GM12801 (cell line): ENCODE measurements around the gene SLC2A10.

Experiments used
- TF ChIP-seq, protein P1 (sequence below): IDR thresholded peaks from one replicate; pipeline ENCODE4 v1.5.1; 2011; ENCODE audit warnings: control low read depth; ENCODE audit not compliant: insufficient read length; ENCODE audit errors: extremely low read depth

The SLC2A10 gene

DNA sequence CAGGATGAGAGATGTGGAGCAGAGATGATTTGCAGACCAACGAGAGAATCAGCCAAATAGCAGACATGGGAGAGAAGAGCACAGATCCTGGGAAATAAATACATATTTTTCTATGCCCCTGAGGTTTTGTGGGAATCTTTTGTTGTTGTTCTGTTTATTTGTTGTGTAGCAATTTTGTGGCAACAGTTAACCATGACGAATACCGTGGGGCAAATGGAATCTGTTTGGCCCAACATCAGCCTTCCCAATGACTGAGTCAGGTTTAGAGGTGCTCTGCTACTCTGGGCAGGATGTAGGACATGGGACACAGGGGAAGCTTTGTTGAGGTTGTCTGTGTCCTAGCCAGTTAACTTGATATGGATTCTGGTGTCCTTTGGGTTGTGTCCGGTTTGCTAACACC is 7.9 kb upstream of the SLC2A10 start:
- TF ChIP-seq, protein P1, sequence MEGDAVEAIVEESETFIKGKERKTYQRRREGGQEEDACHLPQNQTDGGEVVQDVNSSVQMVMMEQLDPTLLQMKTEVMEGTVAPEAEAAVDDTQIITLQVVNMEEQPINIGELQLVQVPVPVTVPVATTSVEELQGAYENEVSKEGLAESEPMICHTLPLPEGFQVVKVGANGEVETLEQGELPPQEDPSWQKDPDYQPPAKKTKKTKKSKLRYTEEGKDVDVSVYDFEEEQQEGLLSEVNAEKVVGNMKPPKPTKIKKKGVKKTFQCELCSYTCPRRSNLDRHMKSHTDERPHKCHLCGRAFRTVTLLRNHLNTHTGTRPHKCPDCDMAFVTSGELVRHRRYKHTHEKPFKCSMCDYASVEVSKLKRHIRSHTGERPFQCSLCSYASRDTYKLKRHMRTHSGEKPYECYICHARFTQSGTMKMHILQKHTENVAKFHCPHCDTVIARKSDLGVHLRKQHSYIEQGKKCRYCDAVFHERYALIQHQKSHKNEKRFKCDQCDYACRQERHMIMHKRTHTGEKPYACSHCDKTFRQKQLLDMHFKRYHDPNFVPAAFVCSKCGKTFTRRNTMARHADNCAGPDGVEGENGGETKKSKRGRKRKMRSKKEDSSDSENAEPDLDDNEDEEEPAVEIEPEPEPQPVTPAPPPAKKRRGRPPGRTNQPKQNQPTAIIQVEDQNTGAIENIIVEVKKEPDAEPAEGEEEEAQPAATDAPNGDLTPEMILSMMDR = no peak

GRCh38 chr20:46701986-46702385 is 7.5 kb upstream of the SLC2A10 start:
- TF ChIP-seq, protein P1 = no peak

DNA sequence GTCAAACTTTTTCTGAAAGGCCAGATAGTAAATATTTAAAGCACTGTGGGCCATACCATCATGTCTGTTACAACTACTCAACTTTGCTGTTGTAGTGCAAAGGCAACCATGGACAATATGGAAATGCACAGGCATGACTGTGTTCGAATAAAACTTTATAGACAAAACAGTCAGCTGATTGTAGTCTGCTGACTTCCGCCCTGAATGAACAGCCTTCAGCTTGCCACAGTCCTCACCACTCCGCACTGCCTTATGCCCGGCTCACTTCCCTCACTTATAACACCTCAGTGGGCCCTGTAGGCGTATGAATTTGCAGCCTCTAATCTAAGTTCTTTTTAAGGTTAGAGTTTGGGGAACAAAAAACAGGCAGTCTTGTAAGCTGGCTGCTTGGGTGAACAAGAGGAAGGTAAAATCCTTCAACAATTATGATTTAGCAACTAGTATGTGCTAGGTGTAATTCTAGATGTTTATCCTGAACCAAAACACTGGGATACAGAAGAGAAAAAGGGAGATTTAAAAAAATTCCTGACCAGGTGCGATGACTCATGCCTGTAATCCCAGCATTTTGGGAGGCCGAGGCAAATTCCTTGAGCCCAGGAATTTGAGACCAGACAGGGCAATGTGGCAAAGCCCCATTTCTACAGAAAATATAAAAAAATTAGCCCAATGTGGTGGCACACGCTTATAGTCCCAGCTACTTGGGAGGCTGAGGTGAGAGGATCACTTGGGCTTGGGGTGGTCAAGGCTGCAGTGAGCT is 6.8 kb upstream of the SLC2A10 start:
- TF ChIP-seq, protein P1 = no peak

DNA sequence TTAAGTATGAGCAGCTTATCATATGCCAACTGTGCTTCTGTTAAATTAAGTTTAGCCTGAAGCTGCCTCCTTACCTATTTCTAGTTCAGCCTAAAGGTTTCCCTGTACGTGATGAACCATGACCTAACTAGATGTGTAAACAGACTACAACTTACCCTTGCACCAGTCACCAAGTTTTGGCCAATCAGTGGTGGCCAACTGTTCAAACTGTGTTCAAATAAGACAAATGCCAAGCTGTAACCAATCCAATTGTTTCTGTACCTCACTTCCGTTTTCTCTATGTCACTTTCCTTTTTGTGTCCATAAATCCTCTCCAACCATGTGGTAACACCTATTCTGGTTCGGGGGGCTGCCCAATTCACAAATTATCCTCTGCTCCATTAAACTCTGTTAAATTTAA is 6.0 kb upstream of the SLC2A10 start:
- TF ChIP-seq, protein P1 = no peak

GRCh38 chr20:46704714-46705377 is 4.6 kb upstream of the SLC2A10 start:
- TF ChIP-seq, protein P1 = no peak

DNA sequence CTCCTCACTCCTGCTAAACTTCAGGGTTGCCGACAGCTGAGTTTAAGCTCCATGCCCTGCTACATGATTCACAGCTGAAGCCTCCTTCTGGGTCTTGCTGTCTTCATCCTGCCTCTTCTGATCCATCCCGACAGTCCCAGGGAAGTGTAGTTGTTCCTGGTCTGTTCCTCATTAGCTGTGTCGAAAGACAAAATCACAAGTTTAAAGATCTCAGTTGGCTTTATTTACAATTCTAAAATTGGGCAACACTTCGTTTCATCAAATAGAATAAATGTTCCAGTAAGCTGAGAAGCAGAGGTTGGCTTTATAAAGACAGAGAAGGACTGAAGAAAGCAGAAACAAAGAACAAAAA is 4.1 kb upstream of the SLC2A10 start:
- TF ChIP-seq, protein P1 = no peak

GRCh38 chr20:46706242-46706641 is 3.2 kb upstream of the SLC2A10 start:
- TF ChIP-seq, protein P1 = no peak
